ENCODE data around the gene FCN2.

Gene FCN2

GRCh38 chr9:134880484-134881312 lies at the start of gene FCN2:
TSS of gene FCN2 (plus strand) at chr9:134880810. CDS start at chr9:134880822, 12 bp downstream.
- DNase-seq (ENCODE audit: low read depth), result no peak

- DNase-seq (ENCODE audit: low read depth), result no peak
These were observed 49.5 kb upstream of the FCN2 start for GRCh38 chr9:134830926-134831720.

- DNase-seq (ENCODE audit: low read depth), result no peak
These were observed 48.1 kb upstream of the FCN2 start for GRCh38 chr9:134832471-134832870.

- no peak for DNase-seq (ENCODE audit: low read depth)
These were observed 47.2 kb upstream of the FCN2 start for GRCh38 chr9:134833294-134833880.

GRCh38 chr9:134834217-134834956 lies 46.2 kb upstream of the FCN2 start:
- DNase-seq (ENCODE audit: low read depth), result no peak

- no peak for DNase-seq (ENCODE audit: low read depth)
These were observed 45.6 kb upstream of the FCN2 start for GRCh38 chr9:134834957-134835419.

- no peak for DNase-seq (ENCODE audit: low read depth)
These were observed 45.2 kb upstream of the FCN2 start for GRCh38 chr9:134835448-134835847.

- no peak for DNase-seq (ENCODE audit: low read depth)
These were observed 44.6 kb upstream of the FCN2 start for GRCh38 chr9:134835987-134836386.

- no peak for DNase-seq (ENCODE audit: low read depth)
These were observed 44.1 kb upstream of the FCN2 start for GRCh38 chr9:134836406-134836970.

GRCh38 chr9:134837529-134837928 lies 43.1 kb upstream of the FCN2 start:
- no peak for DNase-seq (ENCODE audit: low read depth)

GRCh38 chr9:134838651-134839454 lies 41.8 kb upstream of the FCN2 start:
- no peak for DNase-seq (ENCODE audit: low read depth)

- DNase-seq (ENCODE audit: low read depth), result no peak
These were observed 41.0 kb upstream of the FCN2 start for GRCh38 chr9:134839455-134840125.

GRCh38 chr9:134840511-134840910 lies 40.1 kb upstream of the FCN2 start:
- DNase-seq (ENCODE audit: low read depth), result no peak

GRCh38 chr9:134841180-134841904 lies 39.3 kb upstream of the FCN2 start:
- DNase-seq (ENCODE audit: low read depth), result no peak

GRCh38 chr9:134842321-134842720 lies 38.3 kb upstream of the FCN2 start:
- DNase-seq (ENCODE audit: low read depth), result no peak

GRCh38 chr9:134843740-134844139 lies 36.9 kb upstream of the FCN2 start:
- DNase-seq (ENCODE audit: low read depth), result no peak

- no peak for DNase-seq (ENCODE audit: low read depth)
These were observed 35.8 kb upstream of the FCN2 start for GRCh38 chr9:134844821-134845220.

GRCh38 chr9:134846187-134846586 lies 34.4 kb upstream of the FCN2 start:
- DNase-seq (ENCODE audit: low read depth), result no peak

- no peak for DNase-seq (ENCODE audit: low read depth)
These were observed 33.9 kb upstream of the FCN2 start for GRCh38 chr9:134846699-134847098.

- no peak for DNase-seq (ENCODE audit: low read depth)
These were observed 33.5 kb upstream of the FCN2 start for GRCh38 chr9:134847138-134847537.
